ENCODE data around the gene LSM14A. TPM values are rescaled to one million over a fixed set of nuclear protein-coding genes. Genes with fewer than 3 reads are reported as not detected.
A peak's percentile ranks its signal among the peaks of the same experiment; 100 is the strongest.

The LSM14A gene
- polyA plus RNA-seq, 2 of the 4 experiments (the other 2 are of a cell fraction) = 241 to 264 TPM

DNA sequence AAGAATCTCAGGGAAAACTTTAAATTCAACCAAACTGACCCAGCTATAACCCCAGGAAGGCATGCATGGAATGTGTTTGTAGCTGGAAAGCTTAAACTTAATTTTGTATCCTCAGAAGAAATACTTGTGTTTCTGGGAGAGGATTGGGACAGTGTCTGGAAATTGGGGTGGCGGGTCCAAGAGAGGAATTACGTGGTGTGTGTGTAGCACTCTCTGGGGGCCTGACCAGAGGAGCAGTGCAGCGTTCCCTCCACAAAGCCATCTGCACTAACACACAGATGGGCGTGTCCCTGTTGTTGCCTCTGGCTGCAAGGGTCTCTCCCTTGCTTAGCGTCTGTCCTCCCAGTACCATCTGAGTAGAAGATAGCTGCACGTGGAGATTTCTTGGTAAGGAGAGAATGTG, 88.5 kb downstream of the LSM14A start (continued):
- TF ChIP-seq, protein P1, sequence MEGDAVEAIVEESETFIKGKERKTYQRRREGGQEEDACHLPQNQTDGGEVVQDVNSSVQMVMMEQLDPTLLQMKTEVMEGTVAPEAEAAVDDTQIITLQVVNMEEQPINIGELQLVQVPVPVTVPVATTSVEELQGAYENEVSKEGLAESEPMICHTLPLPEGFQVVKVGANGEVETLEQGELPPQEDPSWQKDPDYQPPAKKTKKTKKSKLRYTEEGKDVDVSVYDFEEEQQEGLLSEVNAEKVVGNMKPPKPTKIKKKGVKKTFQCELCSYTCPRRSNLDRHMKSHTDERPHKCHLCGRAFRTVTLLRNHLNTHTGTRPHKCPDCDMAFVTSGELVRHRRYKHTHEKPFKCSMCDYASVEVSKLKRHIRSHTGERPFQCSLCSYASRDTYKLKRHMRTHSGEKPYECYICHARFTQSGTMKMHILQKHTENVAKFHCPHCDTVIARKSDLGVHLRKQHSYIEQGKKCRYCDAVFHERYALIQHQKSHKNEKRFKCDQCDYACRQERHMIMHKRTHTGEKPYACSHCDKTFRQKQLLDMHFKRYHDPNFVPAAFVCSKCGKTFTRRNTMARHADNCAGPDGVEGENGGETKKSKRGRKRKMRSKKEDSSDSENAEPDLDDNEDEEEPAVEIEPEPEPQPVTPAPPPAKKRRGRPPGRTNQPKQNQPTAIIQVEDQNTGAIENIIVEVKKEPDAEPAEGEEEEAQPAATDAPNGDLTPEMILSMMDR (IDR thresholded peaks at IDR 0.05) = no peak
- no peak for TF ChIP-seq CBX2 (IDR thresholded peaks at IDR 0.05; ENCODE audit: borderline replicate concordance, low read depth)
- TF ChIP-seq CHD2 (IDR thresholded peaks at IDR 0.05; ENCODE audit: low read length, partially characterized antibody) = no peak

- peak overlapping the region; percentile 62; the same call in 2 of the 3 replicates for H3K4me2 ChIP-seq
- peaks cover 44% of the 10 kb centered on the region for H3K4me1 ChIP-seq
These were observed 89.2 kb downstream of the LSM14A start for GRCh38 chr19:34261334-34262109.

DNA sequence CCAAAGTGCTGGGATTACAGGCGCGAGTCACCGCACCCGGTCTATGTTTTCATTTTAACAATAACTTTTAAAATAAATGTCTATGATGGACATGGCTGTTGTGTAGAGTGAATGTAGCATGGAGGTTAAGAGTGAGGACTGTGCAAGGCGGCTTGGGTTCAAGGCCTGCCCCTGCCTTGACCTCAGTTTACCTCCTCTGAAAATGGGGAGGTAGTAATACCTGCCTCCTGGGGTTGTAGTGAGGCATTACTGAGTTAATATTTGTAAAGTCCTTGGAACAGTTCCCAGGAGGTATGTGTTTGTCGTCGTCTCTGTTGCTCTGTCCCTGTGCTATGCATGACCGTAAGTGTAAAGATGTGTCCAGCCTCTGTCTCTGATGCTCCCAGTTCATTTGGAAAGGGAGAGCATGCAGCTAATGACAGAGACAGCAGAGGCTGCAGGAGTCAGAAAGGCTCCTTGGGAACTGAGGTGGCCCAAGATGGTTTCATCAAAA, 91.5 kb downstream of the LSM14A start:
- POLR2A ChIA-PET = no interaction called here

More at GRCh38 chr19:34261334-34262109, 89.2 kb downstream of the LSM14A start:
- FAIRE-seq (no peak), DNase-seq (ENCODE audit: low read depth in 1 of 2, low spot score in 1 of 2) (no peak), ATAC-seq (peak; percentile 40 to 51; a peak in 4 of 6 replicates)
- CTCF ChIA-PET = interaction anchor here (0.6 to 4.5 kb wide), 14 partner anchors 12 to 1077 kb away, joined by 3 to 29 read pairs (median 4); no protein-coding TSS in a partner anchor
- peak overlapping the region in 1 of 2 experiments; percentile 1; a peak in 1 of 6 replicates for H3K27ac ChIP-seq
- 83% methylated on average over 6 of the region's 6 CpGs for WGBS (ENCODE audit: missing lambda C conversion rate)
- no peaks in the 10 kb centered on the region for H3K9me3 ChIP-seq
- TF ChIP-seq JUNB (IDR thresholded peaks at IDR 0.05) (no peak), HOXB13 (CRISPR knock-in tag; IDR thresholded peaks at IDR 0.05; ENCODE audit: low read depth) (no peak), NFE2L2 (conservative IDR thresholded peaks at IDR 0.05; ENCODE audit: low read length) (no peak), TFCP2L1 (CRISPR knock-in tag; IDR thresholded peaks at IDR 0.05) (no peak), POLR2A (IDR thresholded peaks at IDR 0.05; ENCODE audit: low read length) (no peak), MYC (IDR thresholded peaks at IDR 0.05; ENCODE audit: borderline replicate concordance, low read length) (no peak), ESRRA (IDR thresholded peaks at IDR 0.05; ENCODE audit: borderline replicate concordance, low read length) (no peak)
- POLR2A ChIA-PET = interaction anchor here (0.5 to 1.1 kb wide), 2 partner anchors 12 to 140 kb away, joined by 3 to 4 read pairs; no protein-coding TSS in a partner anchor
- H3K4me3 ChIP-seq = no peak overlapping the region

GRCh38 chr19:34265221-34265650, 92.9 kb downstream of the LSM14A start:
- H3K4me3 ChIP-seq = no peak overlapping the region
- no peak for DNase-seq (ENCODE audit: low read depth in 1 of 2, low spot score in 1 of 2)
- ATAC-seq = no peak
- H3K4me1 ChIP-seq = peaks cover 37% of the 10 kb centered on the region
- TF ChIP-seq HOXB5 (CRISPR knock-in tag; IDR thresholded peaks at IDR 0.05) (no peak), CEBPB (IDR thresholded peaks at IDR 0.05) (no peak), NPAS2 (CRISPR knock-in tag; IDR thresholded peaks at IDR 0.05; ENCODE audit: borderline replicate concordance) (no peak), JUNB (IDR thresholded peaks at IDR 0.05) (no peak), POLR2A (IDR thresholded peaks at IDR 0.05; ENCODE audit: low read length) (no peak), FOSB (CRISPR knock-in tag; IDR thresholded peaks at IDR 0.05) (no peak), RARB (CRISPR knock-in tag; IDR thresholded peaks at IDR 0.05) (no peak), ZC3H11A (IDR thresholded peaks at IDR 0.05) (no peak), GATA3 (IDR thresholded peaks at IDR 0.05; ENCODE audit: borderline replicate concordance) (no peak), CHD4 (IDR thresholded peaks at IDR 0.05; ENCODE audit: borderline replicate concordance) (no peak)
- ChIA-PET CTCF (interaction anchor here (1.2 to 1.3 kb wide), 2 partner anchors 12 to 169 kb away, joined by 3 to 5 read pairs; no protein-coding TSS in a partner anchor), POLR2A (no interaction called here)
- WGBS (ENCODE audit: missing lambda C conversion rate) = 88% methylated on average over 6 of the region's 6 CpGs
- no peak overlapping the region for H3K4me2 ChIP-seq
- FAIRE-seq = peak; percentile 54
- no peak overlapping the region for H3K27ac ChIP-seq
- H3K9me3 ChIP-seq = no peaks in the 10 kb centered on the region

More for the DNA sequence above, 91.5 kb downstream of the LSM14A start:
- H3K4me2 ChIP-seq = no peak overlapping the region
- H3K27ac ChIP-seq = no peak overlapping the region
- 76% methylated on average over 8 of the region's 8 CpGs for WGBS (ENCODE audit: missing lambda C conversion rate)
- no peak for DNase-seq (ENCODE audit: low read depth in 1 of 2, low spot score in 1 of 2)
- TF ChIP-seq EP300 (IDR thresholded peaks at IDR 0.05) (no peak), NR3C1 (IDR thresholded peaks at IDR 0.05) (no peak), FOSL2 (IDR thresholded peaks at IDR 0.05) (no peak), FOSL2 (CRISPR knock-in tag; IDR thresholded peaks at IDR 0.05) (no peak)
- TF ChIP-seq, protein P1 (IDR thresholded peaks at IDR 0.05) = no peak
- H3K4me3 ChIP-seq = no peak overlapping the region
- CTCF ChIA-PET = interaction anchor here (0.6 to 4.5 kb wide), 3 partner anchors 10 to 735 kb away, joined by 3 to 29 read pairs (median 3); no protein-coding TSS in a partner anchor
- H3K9me3 ChIP-seq = no peaks in the 10 kb centered on the region
- no peak for FAIRE-seq
- peaks cover 44% of the 10 kb centered on the region for H3K4me1 ChIP-seq
- no peak for ATAC-seq

All from A549 (cell line).